AG08395 (cell line): ENCODE results near the gene TRIM59.
A peak's percentile ranks its signal among the peaks of the same experiment; 100 is the strongest.

Experiments used
- DNase-seq: peaks from one replicate; pipeline ENCODE4 v3.0.0; 2012; ENCODE audit warnings: mixed read lengths, low spot score

Gene TRIM59

GRCh38 chr3:160402221-160403027, 47.2 kb downstream of the TRIM59 start:
- DNase-seq: no peak

- DNase-seq: no peak
Observed at GRCh38 chr3:160401291-160402095, 48.1 kb downstream of the TRIM59 start.

DNA sequence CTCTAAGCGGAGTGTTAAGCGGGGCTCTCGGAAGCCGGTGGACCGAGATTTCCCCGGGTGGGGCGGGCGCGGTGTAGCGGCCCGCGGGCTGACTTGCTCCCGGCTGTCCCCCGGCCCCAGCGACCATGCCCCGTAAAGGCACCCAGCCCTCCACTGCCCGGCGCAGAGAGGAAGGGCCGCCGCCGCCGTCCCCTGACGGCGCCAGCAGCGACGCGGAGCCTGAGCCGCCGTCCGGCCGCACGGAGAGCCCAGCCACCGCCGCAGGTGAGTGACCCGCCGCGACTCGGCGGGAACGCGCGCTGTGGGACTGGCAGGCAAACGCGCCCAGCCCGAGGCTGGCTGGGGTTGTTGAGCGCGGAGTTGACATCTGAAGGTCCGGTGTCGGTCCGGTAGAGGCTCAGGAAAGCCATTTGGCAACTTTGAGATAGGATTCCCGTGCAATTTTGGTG, 48.9 kb downstream of the TRIM59 start:
- DNase-seq: no peak

- peak; percentile 9 for DNase-seq
Observed at GRCh38 chr3:160400030-160400701, 49.4 kb downstream of the TRIM59 start.

DNA sequence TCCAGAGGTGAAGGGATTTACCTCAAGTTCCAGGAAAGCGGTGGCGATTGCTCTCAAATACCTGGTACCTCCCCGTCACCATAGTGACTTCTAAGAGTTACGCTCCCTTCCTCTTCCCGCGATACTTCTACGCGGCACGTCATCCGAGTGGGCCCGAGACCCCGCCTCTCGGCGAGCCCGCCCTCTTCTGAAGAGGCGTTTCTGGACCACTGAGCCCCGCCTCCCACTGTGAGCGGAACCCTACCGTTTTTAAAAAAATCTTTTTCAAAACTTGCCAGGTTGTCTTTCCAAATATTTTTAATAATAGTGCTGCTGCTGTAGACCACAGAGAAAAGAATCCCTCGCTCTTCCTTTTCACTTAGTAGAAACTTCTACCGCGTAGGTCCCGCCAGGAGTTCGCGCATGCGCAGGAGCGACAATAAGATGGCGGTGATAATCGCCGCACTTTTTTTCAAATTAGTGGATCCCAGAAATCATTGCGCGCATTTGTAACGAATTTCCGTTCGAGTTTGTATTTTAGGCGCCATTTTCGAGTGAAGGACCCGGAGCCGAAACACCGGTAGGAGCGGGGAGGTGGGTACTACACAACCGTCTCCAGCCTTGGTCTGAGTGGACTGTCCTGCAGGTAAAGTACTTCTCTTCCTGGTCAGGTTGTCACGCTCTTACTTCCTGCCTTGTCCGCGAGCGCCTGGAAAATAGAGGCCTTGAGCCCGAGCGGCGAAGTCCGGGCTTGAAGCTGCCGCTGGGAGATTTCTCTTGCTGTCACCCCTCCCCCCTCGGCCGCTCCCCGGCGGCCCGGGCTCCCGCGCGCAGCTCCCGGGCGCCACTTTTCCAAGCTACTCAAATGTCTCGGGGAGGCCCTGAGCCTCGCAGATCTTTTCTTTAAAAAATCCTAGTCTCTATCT, 50.2 kb downstream of the TRIM59 start, which contains the start of the genes IFT80 and SMC4:
Gene IFT80, minus strand, starts transcription at position 101 of the 905 bp plus-strand sequence. CDS start 14,625 bp downstream, outside the sequence.
Gene SMC4, plus strand, starts transcription at position 526 of the 905 bp plus-strand sequence. CDS start 1,177 bp downstream, outside the sequence.
- DNase-seq: peak; percentile 96

- no peak for DNase-seq
Observed at GRCh38 chr3:160398820-160399124, 50.8 kb downstream of the TRIM59 start.

- DNase-seq: peak; percentile 68
Observed at GRCh38 chr3:160395297-160395696, 54.3 kb downstream of the TRIM59 start.

GRCh38 chr3:160394009-160394392, 55.6 kb downstream of the TRIM59 start:
- DNase-seq: no peak

GRCh38 chr3:160393346-160394008, 56.1 kb downstream of the TRIM59 start:
- no peak for DNase-seq

DNA sequence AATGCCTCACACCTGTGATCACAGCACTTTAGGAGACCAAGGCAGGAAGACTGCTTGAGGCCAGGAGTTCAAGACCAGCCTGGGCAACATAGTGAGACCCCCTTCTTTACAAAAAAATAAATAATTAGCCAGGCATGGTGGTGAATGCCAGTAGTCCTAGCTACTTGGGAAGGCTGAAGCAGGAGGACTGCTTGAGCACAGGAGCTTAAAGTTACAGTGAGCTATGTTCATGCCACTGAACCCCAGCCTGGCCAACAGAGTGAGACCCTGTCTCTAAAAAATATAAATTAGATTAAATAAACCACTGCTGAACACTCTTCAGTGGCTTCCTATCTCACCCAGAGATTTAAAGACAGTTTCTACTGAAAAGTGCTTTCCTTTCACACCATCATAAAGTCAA, 56.8 kb downstream of the TRIM59 start:
- no peak for DNase-seq

- DNase-seq: no peak
Observed at GRCh38 chr3:160390565-160391138, 58.9 kb downstream of the TRIM59 start.
